Kasumi-1 (cell line): ENCODE results near the gene CDAN1.
"Not testable (repeated sequence)": the region's sequence is repeated elsewhere in the genome, so short reads cannot be mapped to it uniquely, and the experiment has no call there.

Source experiments
- DNase-seq, 2 experiments: peaks; one replicate each; lab custom pipeline; 2025; lab: John Stamatoyannopoulos, UW

The CDAN1 gene

GRCh38 chr15:42710662-42711061 is 26.3 kb downstream of the CDAN1 start:
- DNase-seq: no peak

- DNase-seq: no peak
These were observed 28.9 kb downstream of the CDAN1 start for GRCh38 chr15:42707873-42708544.

DNA sequence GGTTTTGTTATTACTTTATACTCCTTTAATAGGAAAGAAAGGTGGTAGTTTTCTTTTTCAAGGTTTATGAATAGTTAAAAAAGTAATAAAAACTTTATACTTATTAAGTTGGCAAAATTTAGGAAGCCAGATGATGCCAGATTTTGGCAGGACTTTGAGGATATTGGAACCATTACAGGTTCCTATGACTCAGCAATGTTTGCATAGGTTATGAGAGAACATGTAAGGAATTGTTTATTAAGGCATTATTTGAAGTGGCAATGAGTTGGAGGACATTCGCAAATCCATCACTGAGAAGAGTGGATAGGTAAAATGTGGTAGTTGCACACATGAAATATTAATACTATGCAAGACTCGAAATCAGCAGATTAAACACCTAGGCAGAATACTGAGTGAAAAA is 29.9 kb downstream of the CDAN1 start:
- DNase-seq: no peak

GRCh38 chr15:42705336-42705735 is 31.6 kb downstream of the CDAN1 start:
- DNase-seq: no peak

- DNase-seq: peak; percentile 40 to 43
These were observed 32.4 kb downstream of the CDAN1 start for GRCh38 chr15:42704492-42704926.

DNA sequence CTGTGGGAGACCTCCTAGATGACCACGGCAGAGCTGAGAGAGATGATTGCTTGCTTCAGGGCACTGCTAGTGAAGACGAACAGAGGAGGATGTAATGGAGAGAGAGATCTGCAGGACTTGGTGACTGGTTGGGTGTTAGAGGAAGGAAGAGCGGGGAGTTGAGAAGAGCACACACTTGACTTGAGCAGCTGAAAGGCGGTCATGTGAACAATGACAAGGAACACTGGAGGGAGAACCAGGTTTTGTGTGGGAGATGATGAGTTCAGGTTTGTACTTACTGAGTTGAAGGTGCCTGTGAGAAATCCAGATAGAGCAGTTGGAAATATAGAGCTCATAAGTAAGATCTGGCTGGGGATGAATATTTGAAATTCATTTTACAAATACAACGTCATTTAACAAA is 40.3 kb downstream of the CDAN1 start:
- DNase-seq: peak; percentile 2 to 4

- no peak for DNase-seq
These were observed 41.3 kb downstream of the CDAN1 start for GRCh38 chr15:42695527-42696071.

DNA sequence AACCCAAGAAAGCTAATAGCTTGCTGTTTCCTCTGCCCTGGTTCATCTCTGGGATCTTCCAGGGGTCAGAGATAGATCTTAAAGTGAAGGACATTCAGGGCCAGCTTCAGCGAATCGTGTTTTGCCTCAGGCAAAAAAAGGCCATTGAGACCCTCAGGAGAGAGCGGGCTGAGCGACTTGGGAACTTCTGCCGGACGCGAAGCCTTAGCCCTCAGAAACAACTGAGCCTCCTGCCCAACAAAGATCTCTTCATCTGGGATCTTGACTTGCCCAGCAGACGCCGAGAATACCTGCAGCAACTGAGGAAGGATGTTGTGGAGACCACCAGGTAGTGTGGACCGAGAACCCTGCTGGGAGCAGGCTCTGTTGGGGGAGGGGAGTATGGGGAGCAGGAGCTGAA is 42.5 kb downstream of the CDAN1 start:
- DNase-seq: no peak

GRCh38 chr15:42693942-42694341 is 43.0 kb downstream of the CDAN1 start:
- DNase-seq: no peak

DNA sequence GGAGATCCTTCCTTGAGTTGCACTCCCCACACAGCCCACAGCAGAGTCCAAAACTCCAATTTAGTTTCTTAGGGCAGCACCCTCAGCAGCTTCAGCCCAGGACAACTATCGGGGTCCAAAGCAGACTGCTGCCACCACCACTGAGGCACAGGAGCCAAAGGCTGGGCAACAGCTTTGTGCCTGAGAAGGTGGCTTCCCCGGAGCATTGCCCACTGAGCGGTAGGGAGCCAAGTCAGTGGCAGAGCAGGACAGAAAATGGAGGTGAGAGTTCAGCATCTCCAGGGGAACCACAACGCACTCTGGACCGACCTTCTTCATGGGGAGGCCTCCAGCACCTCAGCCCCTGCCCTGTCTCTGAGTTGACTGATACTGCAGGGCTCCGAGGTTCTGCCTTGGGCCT is 43.4 kb downstream of the CDAN1 start:
- no peak for DNase-seq

GRCh38 chr15:42692997-42693396 is 43.9 kb downstream of the CDAN1 start:
- no peak for DNase-seq

DNA sequence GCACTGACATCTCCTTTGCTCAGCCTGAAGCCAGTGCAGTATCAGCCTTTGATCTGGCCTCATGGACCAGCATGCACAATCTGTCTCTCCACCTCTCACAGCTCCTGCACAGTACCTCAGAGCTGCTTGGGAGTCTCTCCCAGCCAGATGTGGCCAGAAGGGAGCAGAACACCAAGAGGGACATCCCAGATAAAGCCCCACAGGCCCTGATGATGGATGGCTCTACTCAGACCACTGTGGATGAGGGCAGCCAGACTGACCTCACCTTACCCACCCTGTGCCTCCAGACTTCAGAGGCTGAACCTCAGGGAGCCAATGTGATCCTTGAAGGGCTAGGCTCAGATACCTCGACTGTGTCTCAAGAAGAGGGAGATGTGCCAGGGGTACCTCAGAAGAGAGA is 44.4 kb downstream of the CDAN1 start:
- DNase-seq: no peak

DNA sequence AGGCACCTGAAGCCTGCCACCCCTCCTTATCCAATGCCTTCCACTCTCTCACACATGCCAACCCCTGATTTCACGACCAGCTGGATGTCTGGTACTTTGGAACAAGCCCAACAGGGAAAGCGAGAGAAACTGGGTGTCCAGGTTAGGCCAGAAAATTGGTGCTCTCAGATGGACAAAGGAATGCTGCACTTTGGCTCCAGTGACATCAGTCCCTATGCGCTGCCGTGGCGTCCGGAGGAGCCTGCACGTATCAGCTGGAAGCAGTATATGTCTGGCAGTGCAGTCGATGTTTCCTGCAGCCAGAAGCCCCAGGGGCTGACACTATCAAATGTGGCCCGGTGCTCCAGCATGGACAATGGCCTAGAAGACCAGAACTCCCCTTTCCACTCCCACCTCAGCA is 45.2 kb downstream of the CDAN1 start:
- DNase-seq: no peak

GRCh38 chr15:42691308-42691707 is 45.6 kb downstream of the CDAN1 start:
- peak; percentile 47 to 58 for DNase-seq

DNA sequence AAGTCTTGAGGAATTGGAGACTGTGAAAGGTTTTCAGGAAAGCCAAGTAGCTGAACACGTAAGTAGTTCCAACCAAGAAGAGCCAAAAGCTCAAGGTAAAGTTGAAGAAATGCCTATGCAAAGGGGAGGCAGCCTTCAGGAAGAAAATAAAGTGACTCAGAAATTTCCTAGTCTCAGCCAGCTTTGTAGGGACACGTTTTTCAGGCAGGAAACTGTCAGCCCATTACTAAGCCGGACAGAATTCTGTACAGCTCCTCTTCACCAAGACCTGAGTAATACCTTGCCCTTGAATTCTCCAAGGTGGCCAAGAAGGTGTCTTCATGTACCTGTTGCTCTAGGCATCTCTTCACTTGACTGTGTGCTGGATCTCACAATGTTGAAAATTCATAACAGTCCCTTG is 48.6 kb downstream of the CDAN1 start:
- no peak for DNase-seq

DNA sequence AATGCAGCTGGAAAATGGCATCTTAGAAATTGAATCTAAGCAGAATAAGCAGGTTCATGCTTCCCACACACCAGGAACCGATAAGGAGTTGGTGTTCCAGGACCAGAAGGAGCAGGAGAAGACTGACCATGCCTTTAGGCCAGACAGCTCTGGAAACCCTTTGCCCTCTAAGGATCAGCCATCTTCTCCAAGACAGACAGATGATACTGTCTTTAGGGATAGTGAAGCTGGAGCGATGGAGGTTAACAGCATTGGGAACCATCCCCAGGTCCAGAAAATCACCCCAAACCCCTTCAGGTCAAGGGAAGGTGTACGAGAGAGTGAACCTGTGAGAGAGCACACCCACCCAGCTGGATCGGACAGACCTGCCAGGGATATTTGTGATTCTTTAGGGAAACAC is 49.2 kb downstream of the CDAN1 start:
- DNase-seq: no peak

GRCh38 chr15:42686281-42686680 is 50.6 kb downstream of the CDAN1 start:
- DNase-seq: no peak

GRCh38 chr15:42681119-42681518 is 55.8 kb downstream of the CDAN1 start:
- no peak for DNase-seq

- not testable (repeated sequence) for DNase-seq
These were observed 56.8 kb downstream of the CDAN1 start for GRCh38 chr15:42680142-42680482.

DNA sequence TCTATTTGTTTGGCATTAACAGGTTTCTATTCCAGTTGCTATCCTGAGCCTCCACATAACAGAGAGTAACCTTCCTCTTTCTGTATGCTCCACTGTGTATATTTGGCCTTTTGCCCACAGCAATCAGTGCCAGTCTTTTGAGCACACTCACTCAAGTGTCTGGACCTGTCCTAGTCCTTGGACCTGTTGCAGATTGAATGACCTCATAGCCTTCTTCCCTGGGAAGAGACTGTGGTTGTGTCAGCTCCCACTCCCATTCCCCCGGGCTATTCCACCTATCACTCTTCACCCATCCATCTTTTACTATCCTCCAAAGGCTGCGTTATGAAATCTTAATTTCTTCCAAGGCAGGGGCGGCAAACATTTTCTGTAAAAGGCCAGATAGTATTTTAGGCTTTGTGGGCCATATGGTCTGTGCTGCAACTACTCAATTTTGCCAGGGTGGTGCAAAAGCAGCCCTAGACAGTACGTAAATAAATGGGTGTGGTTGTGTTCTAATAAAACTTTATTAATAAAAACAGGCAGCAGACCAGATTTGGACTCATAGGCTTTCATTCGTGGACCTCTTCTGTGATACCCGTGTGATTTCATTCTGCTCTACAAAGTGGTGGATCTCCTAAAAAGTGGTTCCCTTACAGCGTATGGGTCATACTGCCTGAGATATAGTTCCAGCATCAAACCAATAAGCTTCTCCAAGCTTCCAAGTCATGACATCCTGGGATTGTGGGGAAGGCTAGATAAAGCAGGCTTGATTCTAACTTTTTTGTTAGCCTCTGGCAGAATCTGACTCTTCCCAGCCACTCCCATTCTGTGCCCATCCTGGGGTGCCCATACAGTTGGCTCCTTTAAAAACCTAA is 57.4 kb downstream of the CDAN1 start:
- DNase-seq: no peak

- DNase-seq: no peak
These were observed 61.9 kb downstream of the CDAN1 start for GRCh38 chr15:42675021-42675420.

DNA sequence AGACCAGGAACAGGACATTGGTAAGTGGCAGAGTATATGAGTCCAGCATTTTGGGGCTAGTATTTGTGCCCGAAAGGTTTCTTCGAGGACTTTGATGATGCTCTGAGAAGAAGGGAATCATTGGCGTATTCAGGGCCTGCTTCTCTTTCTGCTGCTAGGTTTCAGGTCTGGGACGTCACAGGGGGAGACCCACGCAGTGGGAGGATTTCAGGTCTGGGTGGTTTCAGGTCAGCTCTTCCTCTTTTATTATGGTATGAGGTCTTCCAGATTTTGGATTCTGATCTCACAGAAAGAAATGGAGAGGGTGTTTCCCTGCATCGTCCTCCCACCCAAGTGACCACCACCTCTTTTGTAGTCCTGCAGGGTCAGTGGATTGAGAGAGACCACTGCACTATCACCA is 62.5 kb downstream of the CDAN1 start:
- DNase-seq: no peak
